ENCODE results near the gene ZNF674.

- TF ChIP-seq GATA2 (CRISPR knock-in tag; IDR thresholded peaks at IDR 0.05): no peak
- TF ChIP-seq KLF10 (CRISPR knock-in tag; IDR thresholded peaks at IDR 0.05): no peak
- no peak for TF ChIP-seq DNMT1 (IDR thresholded peaks at IDR 0.05)
- TF ChIP-seq ZKSCAN8 (CRISPR knock-in tag; IDR thresholded peaks at IDR 0.05): no peak
- TF ChIP-seq MECOM (CRISPR knock-in tag; IDR thresholded peaks at IDR 0.05): no peak
- TF ChIP-seq EP300 (IDR thresholded peaks at IDR 0.05; ENCODE audit: low read length): no peak
- no peak for TF ChIP-seq ZBTB17 (CRISPR knock-in tag; IDR thresholded peaks at IDR 0.05)
- TF ChIP-seq CTCF (IDR thresholded peaks at IDR 0.05 in 2 of 3, conservative IDR thresholded peaks at IDR 0.05 in 1 of 3; ENCODE audit: insufficient read depth in 2 of 3, low read depth in 1 of 3, low read length in 3 of 3): peak in 1 of 3 experiments; percentile 39; a peak in 2 of 6 replicates
- TF ChIP-seq POLR2A (conservative IDR thresholded peaks at IDR 0.05): no peak
- no peak for TF ChIP-seq NEUROD1 (IDR thresholded peaks at IDR 0.05; ENCODE audit: borderline replicate concordance, low read depth, low read length, partially characterized antibody)
- TF ChIP-seq MEF2A (IDR thresholded peaks at IDR 0.05; ENCODE audit: control insufficient read depth, low read depth, low read length): no peak
- TF ChIP-seq CHD1 (IDR thresholded peaks at IDR 0.05; ENCODE audit: low read length): no peak
- TF ChIP-seq ESRRA (IDR thresholded peaks at IDR 0.05; ENCODE audit: borderline replicate concordance, low read depth): no peak
These were observed 9.7 kb upstream of the ZNF674 start for GRCh38 chrX:46554942-46555341.

Measured in K562 (cell line).